ENCODE measurements around the gene TEKT4. TPM values are rescaled to one million over a fixed set of nuclear protein-coding genes. Genes with fewer than 3 reads are reported as not detected.
"Not testable (repeated sequence)": the region's sequence is repeated elsewhere in the genome, so short reads cannot be mapped to it uniquely, and the experiment has no call there.

TEKT4 gene
- total RNA-seq, 1 donor from 2014 or later: 0.34 TPM

DNA sequence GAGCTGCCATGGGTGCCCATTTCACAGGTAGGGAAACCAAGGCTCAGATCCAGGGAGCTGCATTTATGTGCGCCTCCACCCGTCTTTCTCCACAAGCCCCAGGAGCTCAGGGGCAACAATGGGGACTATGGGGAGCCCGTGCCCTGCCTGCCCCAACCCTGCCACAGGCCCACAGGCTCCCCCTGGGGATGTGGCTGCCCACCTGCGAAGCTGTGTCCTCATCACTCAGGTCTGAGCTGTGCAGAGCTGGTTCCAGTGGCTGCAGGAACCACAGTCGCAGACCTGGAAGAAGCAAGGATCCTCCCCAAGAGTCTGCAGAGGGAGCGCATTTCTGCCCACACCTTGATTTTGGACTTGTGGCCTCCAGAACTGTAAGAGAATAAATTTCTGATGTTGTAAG is 9.8 kb downstream of the TEKT4 start:
- no peak for DNase-seq (ENCODE audit: low spot score)
- H3K27me3 Mint-ChIP-seq (ENCODE audit: low read depth): no peaks in the 10 kb centered on the region
- H3K9me3 Mint-ChIP-seq: no peaks in the 10 kb centered on the region
- no peaks in the 10 kb centered on the region for H3K4me1 Mint-ChIP-seq (ENCODE audit: low read depth)
- H3K27ac Mint-ChIP-seq: no peak overlapping the region
- no peak overlapping the region for H3K4me3 Mint-ChIP-seq (ENCODE audit: low read depth)
- no peaks in the 10 kb centered on the region for H3K36me3 Mint-ChIP-seq (ENCODE audit: low read depth)
- intact Hi-C loops (cut with micrococcal nuclease): no loop called here

DNA sequence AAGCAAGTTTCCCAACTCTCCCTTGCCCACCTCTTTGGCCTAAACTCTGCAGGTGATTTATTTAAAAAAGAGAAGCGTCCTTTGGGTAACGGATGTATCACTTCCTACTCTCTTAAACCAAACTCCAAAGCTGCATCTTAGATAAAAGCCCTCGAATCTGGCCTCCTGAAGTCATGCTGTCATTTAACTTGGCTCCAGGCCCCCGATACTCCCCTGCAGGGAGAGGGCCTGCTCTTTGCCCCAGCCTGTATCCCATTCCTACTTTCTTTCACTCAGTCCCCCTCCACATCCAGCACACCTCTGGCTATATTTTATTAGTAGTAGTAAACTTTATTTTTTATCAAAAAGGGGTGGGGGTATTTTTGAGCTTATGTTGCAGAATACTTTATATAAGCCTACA is 19.0 kb downstream of the TEKT4 start:
- H3K9me3 Mint-ChIP-seq: no peaks in the 10 kb centered on the region
- intact Hi-C loops (cut with micrococcal nuclease): no loop called here

DNA sequence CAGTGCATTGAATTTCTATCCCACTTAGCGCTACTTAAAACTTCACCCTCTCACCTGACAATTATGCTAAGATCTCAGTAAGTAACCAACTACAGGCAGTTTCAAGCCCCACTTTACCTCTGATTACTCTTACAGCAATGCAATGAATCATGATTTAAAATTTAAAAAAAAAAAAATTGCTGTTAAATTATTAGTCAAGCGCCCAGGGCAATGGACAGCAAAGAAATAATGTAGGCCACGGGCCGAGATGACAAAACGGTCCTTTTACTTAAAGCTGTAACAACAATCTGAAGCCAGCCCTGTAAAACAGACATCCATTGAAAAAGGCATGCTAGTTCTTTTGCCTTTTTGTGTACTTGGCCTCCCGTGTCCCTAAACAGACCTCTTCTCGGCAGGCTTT is 24.0 kb downstream of the TEKT4 start:
- DNase-seq (ENCODE audit: low spot score); H3K4me1 Mint-ChIP-seq (ENCODE audit: low read depth); H3K4me3 Mint-ChIP-seq (ENCODE audit: low read depth); intact Hi-C loops (cut with micrococcal nuclease); H3K9me3 Mint-ChIP-seq; H3K27ac Mint-ChIP-seq; H3K36me3 Mint-ChIP-seq (ENCODE audit: low read depth): not testable (repeated sequence)
- peaks cover 12% of the 10 kb centered on the region for H3K27me3 Mint-ChIP-seq (ENCODE audit: low read depth)

More for the DNA sequence above, 19.0 kb downstream of the TEKT4 start:
- H3K4me1 Mint-ChIP-seq (ENCODE audit: low read depth): no peaks in the 10 kb centered on the region
- no peak overlapping the region for H3K27ac Mint-ChIP-seq
- H3K27me3 Mint-ChIP-seq (ENCODE audit: low read depth): peaks cover 12% of the 10 kb centered on the region
- no peak overlapping the region for H3K4me3 Mint-ChIP-seq (ENCODE audit: low read depth)
- no peaks in the 10 kb centered on the region for H3K36me3 Mint-ChIP-seq (ENCODE audit: low read depth)
- DNase-seq (ENCODE audit: low spot score): no peak

DNA sequence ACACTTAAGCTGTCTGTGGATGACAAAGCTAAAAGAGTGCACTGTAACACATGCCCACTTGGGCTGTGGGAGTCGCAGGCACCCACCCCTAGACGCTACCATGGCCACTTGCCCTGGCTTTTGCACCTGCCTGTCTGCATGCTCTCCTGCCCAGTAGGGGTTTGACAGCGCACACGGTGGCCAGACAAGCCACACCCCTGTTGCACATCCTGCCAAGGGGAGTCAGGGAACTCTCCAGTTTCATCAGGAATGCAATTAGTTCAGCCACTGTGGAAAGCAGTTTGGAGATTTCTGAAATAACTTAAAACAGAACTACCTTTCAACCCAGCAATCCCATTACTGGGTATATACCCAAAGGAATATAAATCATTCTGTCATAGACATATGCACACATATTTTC is 35.7 kb downstream of the TEKT4 start:
- H3K4me3 Mint-ChIP-seq (ENCODE audit: low read depth); H3K36me3 Mint-ChIP-seq (ENCODE audit: low read depth); H3K27ac Mint-ChIP-seq; intact Hi-C loops (cut with micrococcal nuclease); H3K4me1 Mint-ChIP-seq (ENCODE audit: low read depth); H3K9me3 Mint-ChIP-seq; H3K27me3 Mint-ChIP-seq (ENCODE audit: low read depth); DNase-seq (ENCODE audit: low spot score): not testable (repeated sequence)

DNA sequence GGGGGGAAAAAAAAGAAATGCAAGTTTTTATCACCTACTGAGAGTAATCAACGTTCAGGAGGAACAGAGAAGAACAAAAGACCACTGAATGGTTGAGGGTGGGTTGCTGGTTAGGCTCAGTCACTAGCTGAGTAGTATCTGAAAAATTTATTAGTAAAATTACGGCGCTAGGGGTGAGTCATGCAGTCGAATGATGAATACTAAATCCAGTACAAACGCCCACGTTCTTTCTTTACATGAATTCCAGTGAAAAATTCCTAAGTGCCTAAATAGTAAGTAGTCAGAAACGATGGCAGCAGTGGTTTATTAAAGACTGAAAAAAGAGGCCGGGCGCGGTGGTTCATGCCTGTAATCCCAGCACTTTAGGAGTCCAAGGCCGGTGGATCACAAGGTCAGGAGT is 52.0 kb downstream of the TEKT4 start:
- H3K36me3 Mint-ChIP-seq (ENCODE audit: low read depth): no peaks in the 10 kb centered on the region
- H3K4me3 Mint-ChIP-seq (ENCODE audit: low read depth): no peak overlapping the region
- H3K9me3 Mint-ChIP-seq: no peaks in the 10 kb centered on the region

DNA sequence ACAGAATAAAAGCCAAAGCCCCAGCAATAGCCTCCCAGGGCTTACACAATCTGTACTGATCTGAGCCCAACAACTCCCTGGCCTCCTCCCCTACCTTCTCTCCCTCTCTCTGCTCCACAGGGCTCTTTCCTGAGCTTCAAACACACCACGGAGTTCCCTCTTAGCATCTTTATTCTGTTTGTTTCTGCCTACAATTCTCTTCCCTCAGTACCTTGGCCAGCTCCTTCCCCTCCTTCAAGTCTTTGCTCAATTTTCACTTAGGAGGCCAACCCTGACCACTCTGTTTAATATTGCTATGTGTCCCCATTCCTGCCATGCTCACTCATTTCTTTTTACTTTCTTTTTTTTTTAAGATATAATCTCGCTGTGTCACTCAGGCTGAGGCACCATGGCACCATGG is 53.8 kb downstream of the TEKT4 start:
- H3K36me3 Mint-ChIP-seq (ENCODE audit: low read depth); DNase-seq (ENCODE audit: low spot score); H3K4me3 Mint-ChIP-seq (ENCODE audit: low read depth); intact Hi-C loops (cut with micrococcal nuclease); H3K27me3 Mint-ChIP-seq (ENCODE audit: low read depth); H3K27ac Mint-ChIP-seq; H3K4me1 Mint-ChIP-seq (ENCODE audit: low read depth); H3K9me3 Mint-ChIP-seq: not testable (repeated sequence)

More for the DNA sequence above, 52.0 kb downstream of the TEKT4 start:
- Mint-ChIP-seq H3K27ac (no peak overlapping the region), H3K4me1 (ENCODE audit: low read depth) (no peaks in the 10 kb centered on the region), H3K27me3 (ENCODE audit: low read depth) (no peaks in the 10 kb centered on the region)
- no peak for DNase-seq (ENCODE audit: low spot score)
- intact Hi-C loops (cut with micrococcal nuclease): no loop called here

Other genes with a start within 250 kb of the TEKT4 start
- 101 and 117 TPM in 2 replicates for gene MAL, start 154.3 kb downstream of the TEKT4 start, total RNA-seq